ENCODE measurements around the gene M1AP. TPM values are rescaled to one million over a fixed set of nuclear protein-coding genes. Genes with fewer than 3 reads are reported as not detected.

Gene M1AP
- polyA plus RNA-seq, 1 of the 3 experiments (the other 2 are of a cell fraction), result 0.02 TPM

- Histone ChIP-seq H3K27ac (ENCODE audit: low read depth in 2 of 2, low read length in 1 of 2) (no peak overlapping the region), H3K9me2 (no peaks in the 10 kb centered on the region)
- DNase-seq, result no peak
Observed at GRCh38 chr2:74524005-74524404, 124.1 kb downstream of the M1AP start.

More at GRCh38 chr2:74524005-74524404, 124.1 kb downstream of the M1AP start:
- Histone ChIP-seq H3F3A (replicated peaks; ENCODE audit: insufficient read depth) (peaks cover 3% of the 10 kb centered on the region), H3K9ac (no peak overlapping the region), H3K4me2 (no peak overlapping the region), H3K36me3 (replicated peaks in 1 of 2; ENCODE audit: control insufficient read depth in 1 of 2, insufficient read depth in 2 of 2, low read length in 1 of 2) (peaks cover 22 to 26% of the 10 kb centered on the region in 2 experiments), H2AFZ (ENCODE audit: low read depth) (no peak overlapping the region), H3K9me3 (no peaks in the 10 kb centered on the region), H3K27me3 (ENCODE audit: insufficient read depth) (no peaks in the 10 kb centered on the region), H3K4me1 (ENCODE audit: control insufficient read depth in 1 of 2, insufficient read depth in 2 of 2, low read depth in 1 of 2, low read length in 1 of 2) (peaks cover 6 to 12% of the 10 kb centered on the region in 2 experiments; a peak in 3 of 4 replicates), H3K4me3 (ENCODE audit: low read depth in 2 of 2, low read length in 1 of 2) (no peak overlapping the region), H3K79me2 (ENCODE audit: insufficient read depth) (peaks cover 18% of the 10 kb centered on the region), H4K20me1 (ENCODE audit: insufficient read depth) (no peaks in the 10 kb centered on the region)
- WGBS (ENCODE audit: low lambda C conversion rate), result 65% methylated on average over 3 of the region's 9 CpGs
- ChIA-PET CTCF (interaction anchor here (1.0 to 1.4 kb wide), 2 partner anchors 8 to 42 kb away, joined by 3 to 4 read pairs; no protein-coding TSS in a partner anchor), POLR2A (no interaction called here)
- TF ChIP-seq PBX3 (IDR thresholded peaks at IDR 0.05), result no peak
- no peak for TF ChIP-seq CTCF (IDR thresholded peaks at IDR 0.05)
- TF ChIP-seq CHD2 (IDR thresholded peaks at IDR 0.05; ENCODE audit: low read length, partially characterized antibody), result no peak
- no peak for TF ChIP-seq ELF1 (IDR thresholded peaks at IDR 0.05)
- no peak for TF ChIP-seq RAD21 (IDR thresholded peaks at IDR 0.05; ENCODE audit: low read length)
- no peak for TF ChIP-seq RCOR1 (IDR thresholded peaks at IDR 0.05; ENCODE audit: low read length)
- TF ChIP-seq NFIC (IDR thresholded peaks at IDR 0.05; ENCODE audit: borderline replicate concordance), result no peak
- no peak for TF ChIP-seq JUND (IDR thresholded peaks at IDR 0.05)
- TF ChIP-seq REST (IDR thresholded peaks at IDR 0.05; ENCODE audit: low read depth, low read length), result no peak
- TF ChIP-seq MEF2A (IDR thresholded peaks at IDR 0.05; ENCODE audit: borderline replicate concordance, low read depth), result no peak
- TF ChIP-seq FOSL2 (IDR thresholded peaks at IDR 0.05; ENCODE audit: borderline replicate concordance, low read depth), result no peak
- TF ChIP-seq SMC3 (IDR thresholded peaks at IDR 0.05; ENCODE audit: low read depth, low read length), result no peak
- no peak for TF ChIP-seq FOXJ3 (CRISPR knock-in tag; IDR thresholded peaks at IDR 0.05)
- TF ChIP-seq IRF3 (IDR thresholded peaks at IDR 0.05; ENCODE audit: low read depth, low read length), result no peak

Measured in SK-N-SH (cell line).